Central memory CD8-positive, alpha-beta T cell (primary cell): ENCODE results near the gene LAMB2.

Experiments
- ATAC-seq: fragments of 150-1000 bp; cut with Tn5 transposase; replicated peaks from 2 replicates; pipeline ENCODE4 v1.10.0; 2022; ENCODE audit warnings: mild to moderate bottlenecking, moderate FRiP score, moderate number of reproducible peaks; ENCODE audit not compliant: poor library complexity, severe bottlenecking; ENCODE audit errors: extremely low read depth
- DNase-seq, 2 donors: peaks; one replicate each; pipeline ENCODE4 v3.0.0; 2021; ENCODE audit warnings: low spot score in 2 of 2
- H3K27ac Mint-ChIP-seq: one replicate; pipeline ENCODE4 v1.8.0; 2022; ENCODE audit warnings: low read depth, mild to moderate bottlenecking, moderate library complexity, mixed read lengths
- H3K27me3 Mint-ChIP-seq: one replicate; pipeline ENCODE4 v1.8.0; 2022; ENCODE audit warnings: mixed read lengths
- H3K36me3 Mint-ChIP-seq: one replicate; pipeline ENCODE4 v1.8.0; 2022; ENCODE audit warnings: mild to moderate bottlenecking, moderate library complexity, mixed read lengths; ENCODE audit not compliant: insufficient read depth
- H3K4me1 Mint-ChIP-seq: one replicate; pipeline ENCODE4 v1.8.0; 2022; ENCODE audit warnings: mixed read lengths
- H3K4me3 Mint-ChIP-seq: one replicate; pipeline ENCODE4 v1.8.0; 2022; ENCODE audit warnings: mild to moderate bottlenecking, moderate library complexity, mixed read lengths
- H3K9me3 Mint-ChIP-seq: one replicate; pipeline ENCODE4 v1.8.0; 2022; ENCODE audit warnings: mixed read lengths

Gene LAMB2

GRCh38 chr3:49122886-49123545 is 9.8 kb downstream of the LAMB2 start:
- H3K4me3 Mint-ChIP-seq: no peak overlapping the region
- H3K9me3 Mint-ChIP-seq: no peaks in the 10 kb centered on the region
- no peak for DNase-seq
- peaks cover 20% of the 10 kb centered on the region for H3K4me1 Mint-ChIP-seq
- H3K36me3 Mint-ChIP-seq: peaks cover 19% of the 10 kb centered on the region
- no peak overlapping the region for H3K27ac Mint-ChIP-seq
- ATAC-seq: no peak
- H3K27me3 Mint-ChIP-seq: no peaks in the 10 kb centered on the region

- no peak overlapping the region for H3K4me3 Mint-ChIP-seq
- peaks cover 23% of the 10 kb centered on the region for H3K36me3 Mint-ChIP-seq
- H3K4me1 Mint-ChIP-seq: peaks cover 20% of the 10 kb centered on the region
- H3K9me3 Mint-ChIP-seq: no peaks in the 10 kb centered on the region
- no peaks in the 10 kb centered on the region for H3K27me3 Mint-ChIP-seq
- no peak for DNase-seq
- no peak overlapping the region for H3K27ac Mint-ChIP-seq
- ATAC-seq: no peak
These were observed 10.4 kb downstream of the LAMB2 start for GRCh38 chr3:49122451-49122850.

- peaks cover 24% of the 10 kb centered on the region for H3K36me3 Mint-ChIP-seq
- no peaks in the 10 kb centered on the region for H3K27me3 Mint-ChIP-seq
- peaks cover 20% of the 10 kb centered on the region for H3K4me1 Mint-ChIP-seq
- H3K9me3 Mint-ChIP-seq: no peaks in the 10 kb centered on the region
- DNase-seq: no peak
- H3K27ac Mint-ChIP-seq: peak overlapping the region; percentile 89
- peak overlapping the region; percentile 81 for H3K4me3 Mint-ChIP-seq
- ATAC-seq: no peak
These were observed 10.8 kb downstream of the LAMB2 start for GRCh38 chr3:49122022-49122421.

- no peak for DNase-seq
- no peak for ATAC-seq
- H3K4me1 Mint-ChIP-seq: peaks cover 20% of the 10 kb centered on the region
- peak overlapping the region; percentile 81 for H3K4me3 Mint-ChIP-seq
- H3K27me3 Mint-ChIP-seq: no peaks in the 10 kb centered on the region
- H3K9me3 Mint-ChIP-seq: no peaks in the 10 kb centered on the region
- peaks cover 24% of the 10 kb centered on the region for H3K36me3 Mint-ChIP-seq
- H3K27ac Mint-ChIP-seq: peak overlapping the region; percentile 89
These were observed 11.6 kb downstream of the LAMB2 start for GRCh38 chr3:49121132-49121736.

- peak within 1 kb of the TSS; percentile 81 for H3K4me3 Mint-ChIP-seq
- peaks cover 20% of the 10 kb centered on the region for H3K4me1 Mint-ChIP-seq
- H3K36me3 Mint-ChIP-seq: peaks cover 24% of the 10 kb centered on the region
- ATAC-seq: peak; percentile 89
- DNase-seq: peak; percentile 89 to 91
- H3K27ac Mint-ChIP-seq: peak within 1 kb of the TSS; percentile 89
- H3K27me3 Mint-ChIP-seq: no peaks in the 10 kb centered on the region
- H3K9me3 Mint-ChIP-seq: no peaks in the 10 kb centered on the region
These were observed 12.3 kb downstream of the LAMB2 start, which contains the start of gene USP19 for GRCh38 chr3:49120438-49121131. USP19 (minus strand) TSS chr3:49120823; CDS start chr3:49119145, 1,678 bp downstream.

- no peaks in the 10 kb centered on the region for H3K27me3 Mint-ChIP-seq
- peak overlapping the region; percentile 81 for H3K4me3 Mint-ChIP-seq
- ATAC-seq (peak; percentile 27), DNase-seq (peak in 1 of 2 donors; percentile 12)
- H3K9me3 Mint-ChIP-seq: no peaks in the 10 kb centered on the region
- H3K27ac Mint-ChIP-seq: peak overlapping the region; percentile 89
- H3K4me1 Mint-ChIP-seq: peaks cover 18% of the 10 kb centered on the region
- peaks cover 24% of the 10 kb centered on the region for H3K36me3 Mint-ChIP-seq
These were observed 12.8 kb downstream of the LAMB2 start for GRCh38 chr3:49120096-49120437.

GRCh38 chr3:49119439-49119838 is 13.4 kb downstream of the LAMB2 start:
- DNase-seq (no peak), ATAC-seq (no peak)
- H3K27ac Mint-ChIP-seq: peak overlapping the region; percentile 89
- H3K36me3 Mint-ChIP-seq: peaks cover 25% of the 10 kb centered on the region
- no peaks in the 10 kb centered on the region for H3K9me3 Mint-ChIP-seq
- peaks cover 14% of the 10 kb centered on the region for H3K4me1 Mint-ChIP-seq
- H3K4me3 Mint-ChIP-seq: peak overlapping the region; percentile 81
- no peaks in the 10 kb centered on the region for H3K27me3 Mint-ChIP-seq

GRCh38 chr3:49119036-49119435 is 13.8 kb downstream of the LAMB2 start:
- peak overlapping the region; percentile 81 for H3K4me3 Mint-ChIP-seq
- H3K9me3 Mint-ChIP-seq: no peaks in the 10 kb centered on the region
- H3K27me3 Mint-ChIP-seq: no peaks in the 10 kb centered on the region
- ATAC-seq (no peak), DNase-seq (no peak)
- no peak overlapping the region for H3K27ac Mint-ChIP-seq
- peaks cover 14% of the 10 kb centered on the region for H3K4me1 Mint-ChIP-seq
- H3K36me3 Mint-ChIP-seq: peaks cover 25% of the 10 kb centered on the region

GRCh38 chr3:49112262-49112661 is 20.6 kb downstream of the LAMB2 start:
- Mint-ChIP-seq H3K27me3 (no peaks in the 10 kb centered on the region), H3K36me3 (peaks cover 16% of the 10 kb centered on the region), H3K9me3 (no peaks in the 10 kb centered on the region), H3K4me1 (no peaks in the 10 kb centered on the region), H3K4me3 (no peak overlapping the region), H3K27ac (no peak overlapping the region)
- no peak for ATAC-seq
- DNase-seq: no peak

- H3K4me3 Mint-ChIP-seq: no peak overlapping the region
- ATAC-seq (no peak), DNase-seq (no peak)
- no peaks in the 10 kb centered on the region for H3K4me1 Mint-ChIP-seq
- H3K27me3 Mint-ChIP-seq: no peaks in the 10 kb centered on the region
- H3K9me3 Mint-ChIP-seq: no peaks in the 10 kb centered on the region
- no peak overlapping the region for H3K27ac Mint-ChIP-seq
- H3K36me3 Mint-ChIP-seq: peaks cover 16% of the 10 kb centered on the region
These were observed 21.5 kb downstream of the LAMB2 start for GRCh38 chr3:49111347-49111746.

- DNase-seq: no peak
- Mint-ChIP-seq H3K9me3 (no peaks in the 10 kb centered on the region), H3K4me3 (no peak overlapping the region), H3K27me3 (no peaks in the 10 kb centered on the region), H3K4me1 (peaks cover 2% of the 10 kb centered on the region), H3K36me3 (peaks cover 16% of the 10 kb centered on the region), H3K27ac (no peak overlapping the region)
- ATAC-seq: no peak
These were observed 22.1 kb downstream of the LAMB2 start for GRCh38 chr3:49110780-49111179.

GRCh38 chr3:49108346-49108745 is 24.5 kb downstream of the LAMB2 start:
- no peaks in the 10 kb centered on the region for H3K9me3 Mint-ChIP-seq
- H3K27ac Mint-ChIP-seq: peak overlapping the region; percentile 49
- H3K4me3 Mint-ChIP-seq: no peak overlapping the region
- H3K27me3 Mint-ChIP-seq: no peaks in the 10 kb centered on the region
- DNase-seq: no peak
- no peak for ATAC-seq
- peaks cover 10% of the 10 kb centered on the region for H3K36me3 Mint-ChIP-seq
- peaks cover 24% of the 10 kb centered on the region for H3K4me1 Mint-ChIP-seq
